GM18508 (cell line): Measurements from ENCODE around the gene SYTL5.

Experiments used
- ATAC-seq: cut with Tn5 transposase; IDR thresholded peaks from one replicate; pipeline ENCODE4 v1.9.1; 2021; ENCODE audit warnings: moderate number of reproducible peaks; ENCODE audit not compliant: insufficient read depth, unreplicated experiment

Gene SYTL5

GRCh38 chrX:38127961-38128360, 121.6 kb downstream of the SYTL5 start:
- no peak for ATAC-seq

- no peak for ATAC-seq
Observed at GRCh38 chrX:38129366-38129765, 123.0 kb downstream of the SYTL5 start.

- ATAC-seq, result no peak
Observed at GRCh38 chrX:38138157-38138891, 132.0 kb downstream of the SYTL5 start.

GRCh38 chrX:38138900-38139299, 132.5 kb downstream of the SYTL5 start:
- no peak for ATAC-seq

GRCh38 chrX:38142610-38143009, 136.3 kb downstream of the SYTL5 start:
- no peak for ATAC-seq

- ATAC-seq, result no peak
Observed at GRCh38 chrX:38149016-38149415, 142.7 kb downstream of the SYTL5 start.

GRCh38 chrX:38150993-38151392, 144.6 kb downstream of the SYTL5 start:
- no peak for ATAC-seq

- ATAC-seq, result no peak
Observed at GRCh38 chrX:38151441-38151840, 145.1 kb downstream of the SYTL5 start.

GRCh38 chrX:38154340-38154739, 148.0 kb downstream of the SYTL5 start:
- no peak for ATAC-seq

GRCh38 chrX:38154818-38155217, 148.5 kb downstream of the SYTL5 start:
- ATAC-seq, result no peak

GRCh38 chrX:38156838-38157237, 150.5 kb downstream of the SYTL5 start:
- no peak for ATAC-seq

GRCh38 chrX:38163193-38163592, 156.8 kb downstream of the SYTL5 start:
- no peak for ATAC-seq

GRCh38 chrX:38165023-38165422, 158.7 kb downstream of the SYTL5 start:
- ATAC-seq, result no peak

- ATAC-seq, result no peak
Observed at GRCh38 chrX:38166478-38167083, 160.2 kb downstream of the SYTL5 start.

GRCh38 chrX:38170556-38170955, 164.2 kb downstream of the SYTL5 start:
- no peak for ATAC-seq

- no peak for ATAC-seq
Observed at GRCh38 chrX:38172596-38172995, 166.2 kb downstream of the SYTL5 start.

- ATAC-seq, result no peak
Observed at GRCh38 chrX:38175139-38175538, 168.8 kb downstream of the SYTL5 start.

- ATAC-seq, result no peak
Observed at GRCh38 chrX:38178396-38178795, 172.0 kb downstream of the SYTL5 start.
